Small intestine (tissue), 7 donors: ENCODE measurements around the gene DHRS3. TPM values are rescaled to one million over a fixed set of nuclear protein-coding genes. Genes with fewer than 3 reads are reported as not detected.

Experiments
- DNase-seq, 2 donors: peaks; one replicate each; pipeline versions ENCODE4 v3.0.0 to v3.0.0-alpha.2; 2013
- FAIRE-seq: peaks from 2 replicates; lab custom pipeline; 2012; peaks lifted over from hg19 to GRCh38; lab: Jason Lieb, UNC
- H3K27ac ChIP-seq, 3 donors: one replicate each; pipeline ENCODE4 v1.5.1; 2013; ENCODE audit warnings: low read length in 2 of 3, mild to moderate bottlenecking in 2 of 3, control low read depth in 1 of 3, inconsistent platforms in 1 of 3, low read depth in 1 of 3, moderate library complexity in 1 of 3
- H3K27me3 ChIP-seq, 3 donors: one replicate each; pipeline ENCODE4 v1.6.1; 2013; ENCODE audit warnings: low read length in 3 of 3, inconsistent platforms in 1 of 3; ENCODE audit not compliant: control insufficient read depth in 3 of 3, insufficient read depth in 3 of 3
- H3K36me3 ChIP-seq, 3 donors: one replicate each; pipeline ENCODE4 v1.6.1; 2013; ENCODE audit warnings: low read length in 3 of 3, inconsistent platforms in 1 of 3, low read depth in 1 of 3, mild to moderate bottlenecking in 1 of 3, moderate library complexity in 1 of 3; ENCODE audit not compliant: control insufficient read depth in 3 of 3, insufficient read depth in 2 of 3
- H3K4me1 ChIP-seq, 3 donors: one replicate each; pipeline ENCODE4 v1.6.1; 2013; ENCODE audit warnings: low read length in 2 of 3, inconsistent platforms in 1 of 3, low read depth in 1 of 3, mild to moderate bottlenecking in 1 of 3, moderate library complexity in 1 of 3; ENCODE audit not compliant: control insufficient read depth in 3 of 3, insufficient read depth in 2 of 3
- H3K4me3 ChIP-seq, 3 donors: one replicate each; pipeline ENCODE4 v1.5.1; 2013; ENCODE audit warnings: low read length in 3 of 3, control low read depth in 1 of 3, inconsistent platforms in 1 of 3, low read depth in 1 of 3, mild to moderate bottlenecking in 1 of 3, moderate library complexity in 1 of 3
- H3K9me3 ChIP-seq, 2 donors: one replicate each; pipeline ENCODE4 v1.6.1; 2013; ENCODE audit warnings: low read depth in 1 of 2, low read length in 1 of 2; ENCODE audit not compliant: control insufficient read depth in 2 of 2, insufficient read depth in 1 of 2
- WGBS, 3 donors: extraction: QIAGEN DNeasy Blood & Tissue Kit; methylation state at CpG; one replicate each; pipeline ENCODE4 v1.1.7; 2013; 5-methylcytosine and 5-hydroxymethylcytosine counted together
- polyA plus RNA-seq, 4 donors: library from polyadenylated mRNA; stranded (reverse) in 3 of 4; unstranded in 1 of 4; fragments of 200-250 nt in 3 of 4; fragments of 120-200 nt in 1 of 4; gene quantifications; one replicate each; pipeline versions ENCODE4 v1.2.1 to v1.2.3, GENCODE V29; 2013
- donor health status: healthy with polysubstance abuse.
- donor health status: control.
- donor health status: control.
- donor health status: Bipolar disorder and iron deficiency.
- donor health status: healthy.

Gene DHRS3
- polyA plus RNA-seq, 4 donors = 45.3 to 87.0 (median 63.5) TPM

DNA sequence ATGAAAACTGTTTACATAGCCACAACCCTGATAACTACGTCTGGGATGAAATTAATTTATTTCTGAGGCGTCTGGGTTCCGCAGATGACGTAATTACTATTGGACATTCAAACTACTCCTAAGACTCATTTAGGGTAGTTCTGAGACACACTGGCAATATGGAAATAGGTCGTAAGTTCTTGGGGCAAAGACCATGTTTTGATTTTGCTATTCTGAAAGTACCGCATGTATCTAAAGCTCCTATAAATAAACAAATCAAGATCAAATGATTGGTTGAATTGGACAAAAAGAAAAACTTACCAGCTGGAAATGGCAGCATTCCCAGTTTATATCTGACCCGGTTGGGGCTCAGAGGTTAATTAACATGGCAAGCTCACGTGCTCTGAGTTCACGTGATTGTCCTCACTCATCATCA lies 74.3 kb downstream of the DHRS3 start:
- no peaks in the 10 kb centered on the region for H3K27me3 ChIP-seq
- H3K27ac ChIP-seq = no peak overlapping the region
- WGBS, 3 donors = 8 to 43% (median 29%) methylated on average over 9 of the region's 9 CpGs
- no peaks in the 10 kb centered on the region for H3K36me3 ChIP-seq
- no peak overlapping the region for H3K4me3 ChIP-seq
- peaks cover 0 to 3% of the 10 kb centered on the region in 2 donors for H3K9me3 ChIP-seq
- H3K4me1 ChIP-seq = peaks cover 0 to 6% (median 0%) of the 10 kb centered on the region in 3 donors
- DNase-seq = peak in 1 of 2 donors; percentile 56
- FAIRE-seq = peak; percentile 39

DNA sequence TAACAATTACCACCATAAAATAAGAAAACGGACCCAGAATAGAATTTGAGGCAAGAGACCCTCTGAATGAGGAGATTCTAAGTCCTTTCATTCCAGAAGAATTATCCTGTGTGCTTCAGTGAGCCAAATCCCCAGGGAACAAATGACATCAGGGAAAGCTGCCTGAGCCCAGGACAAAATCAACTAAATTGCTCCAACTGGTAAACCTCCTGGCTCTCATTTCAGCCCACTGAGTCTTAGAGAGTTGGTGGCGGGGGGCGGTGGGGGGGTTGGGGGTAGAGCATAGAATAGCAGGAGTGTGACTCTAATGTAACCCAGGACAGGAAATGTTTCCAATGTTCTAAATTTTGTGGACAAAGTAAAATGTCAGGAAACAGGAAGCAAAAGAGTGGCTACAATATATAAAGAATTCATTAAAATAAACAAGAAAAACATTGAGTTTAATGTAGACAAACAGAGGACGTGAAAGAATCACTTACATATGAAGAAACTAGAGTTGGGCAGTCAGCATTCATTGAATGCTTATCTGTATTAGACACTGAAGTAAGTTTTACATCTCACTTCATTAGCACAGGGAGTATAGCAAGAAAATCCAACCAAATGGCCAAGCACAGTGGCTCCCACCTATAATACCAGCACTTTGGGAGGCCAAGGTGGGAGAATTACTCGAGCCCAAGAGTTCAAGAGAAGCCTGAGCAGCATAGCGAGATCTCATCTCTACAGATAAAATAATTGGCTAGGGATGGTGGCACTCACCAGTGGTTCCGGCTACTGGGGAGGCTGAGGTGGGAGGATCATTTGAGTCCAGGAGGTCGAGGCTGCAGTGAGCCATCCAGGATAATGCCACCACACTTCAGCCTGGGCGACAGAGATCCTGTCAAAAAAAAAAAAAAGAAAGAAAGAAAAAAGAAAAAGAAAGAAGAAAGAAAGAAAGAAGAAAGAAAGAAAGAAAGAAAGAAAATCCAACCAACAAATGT lies 75.1 kb downstream of the DHRS3 start:
- Histone ChIP-seq H3K36me3 (no peaks in the 10 kb centered on the region), H3K4me3 (no peak overlapping the region), H3K4me1 (peaks cover 0 to 4% (median 0%) of the 10 kb centered on the region in 3 donors), H3K27me3 (no peaks in the 10 kb centered on the region), H3K9me3 (peaks cover 0 to 3% of the 10 kb centered on the region in 2 donors), H3K27ac (no peak overlapping the region)
- no peak for DNase-seq
- 84 to 85% (median 84%) methylated on average over 9 of the region's 9 CpGs for WGBS, 3 donors
- FAIRE-seq = no peak

DNA sequence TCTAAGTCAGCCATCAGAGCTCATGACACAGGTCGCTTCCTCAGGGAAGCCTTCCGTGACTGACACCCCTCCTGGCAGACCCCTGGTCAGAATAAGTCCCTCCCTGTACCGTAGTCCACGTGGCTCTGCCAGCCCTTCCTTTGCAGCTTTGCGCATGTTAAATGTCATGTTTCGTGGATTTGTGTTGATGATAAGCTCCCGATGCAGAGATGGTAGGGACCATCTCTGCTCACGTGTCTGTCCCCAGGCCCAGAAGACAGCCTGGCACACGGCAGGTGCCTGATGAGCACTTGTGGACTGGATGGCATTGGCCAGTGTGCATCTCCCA lies 75.9 kb downstream of the DHRS3 start:
- Histone ChIP-seq H3K36me3 (no peaks in the 10 kb centered on the region), H3K4me3 (no peak overlapping the region), H3K4me1 (peaks cover 0 to 4% (median 0%) of the 10 kb centered on the region in 3 donors), H3K9me3 (peaks cover 0 to 3% of the 10 kb centered on the region in 2 donors), H3K27ac (no peak overlapping the region), H3K27me3 (no peaks in the 10 kb centered on the region)
- 86 to 96% (median 94%) methylated on average over 9 of the region's 9 CpGs for WGBS, 3 donors
- DNase-seq (no peak), FAIRE-seq (no peak)

DNA sequence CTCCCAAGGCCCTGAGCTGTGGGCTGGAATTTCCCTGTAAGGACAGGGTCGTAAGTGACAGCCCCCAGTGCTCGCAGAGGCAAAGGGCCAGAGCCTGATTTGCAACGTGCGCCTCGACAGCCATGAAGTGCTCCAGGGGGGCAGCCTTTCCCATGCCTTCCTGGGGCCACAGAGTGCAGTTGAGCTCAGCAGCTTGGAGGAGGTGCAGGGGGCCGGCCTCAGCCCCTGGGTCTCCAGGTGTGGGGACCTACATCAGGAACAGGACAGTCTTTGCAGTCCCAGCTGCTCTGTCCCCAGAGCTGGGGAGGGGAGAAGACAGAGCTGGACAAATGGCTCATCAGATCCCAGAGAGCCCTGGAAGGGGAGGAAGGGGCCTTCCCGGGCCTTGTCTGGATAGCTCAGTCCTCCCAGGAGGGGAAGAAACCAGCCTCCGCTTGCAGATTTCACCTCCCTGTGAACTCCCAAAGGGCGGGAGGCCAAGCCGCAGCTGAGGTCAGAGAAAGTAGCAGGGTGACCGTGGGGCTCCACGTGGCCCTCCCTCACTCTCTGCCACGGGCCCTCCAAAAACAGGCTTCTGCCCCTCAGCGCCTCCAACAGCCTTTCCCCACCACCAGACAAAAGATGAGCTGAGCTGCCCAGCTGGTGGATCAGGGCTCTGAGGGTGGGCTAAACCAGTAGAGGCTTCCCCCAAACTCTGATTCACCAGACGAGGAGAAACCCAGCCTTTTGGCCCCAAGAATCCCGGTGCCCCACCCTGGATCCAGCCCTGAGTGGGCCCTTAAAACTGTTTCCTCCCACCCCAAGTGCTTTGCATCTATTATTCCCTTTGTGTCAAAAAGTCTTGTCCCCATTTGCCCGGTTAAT lies 76.5 kb downstream of the DHRS3 start:
- WGBS, 3 donors = 64 to 86% (median 76%) methylated on average over 16 to 17 of the region's 17 CpGs
- Histone ChIP-seq H3K4me3 (no peak overlapping the region), H3K36me3 (no peaks in the 10 kb centered on the region), H3K27me3 (no peaks in the 10 kb centered on the region), H3K4me1 (peaks cover 0 to 4% (median 0%) of the 10 kb centered on the region in 3 donors), H3K9me3 (peaks cover 0 to 3% of the 10 kb centered on the region in 2 donors), H3K27ac (peak overlapping the region in 2 of 3 donors; percentile 30 to 51)
- DNase-seq = no peak
- no peak for FAIRE-seq

DNA sequence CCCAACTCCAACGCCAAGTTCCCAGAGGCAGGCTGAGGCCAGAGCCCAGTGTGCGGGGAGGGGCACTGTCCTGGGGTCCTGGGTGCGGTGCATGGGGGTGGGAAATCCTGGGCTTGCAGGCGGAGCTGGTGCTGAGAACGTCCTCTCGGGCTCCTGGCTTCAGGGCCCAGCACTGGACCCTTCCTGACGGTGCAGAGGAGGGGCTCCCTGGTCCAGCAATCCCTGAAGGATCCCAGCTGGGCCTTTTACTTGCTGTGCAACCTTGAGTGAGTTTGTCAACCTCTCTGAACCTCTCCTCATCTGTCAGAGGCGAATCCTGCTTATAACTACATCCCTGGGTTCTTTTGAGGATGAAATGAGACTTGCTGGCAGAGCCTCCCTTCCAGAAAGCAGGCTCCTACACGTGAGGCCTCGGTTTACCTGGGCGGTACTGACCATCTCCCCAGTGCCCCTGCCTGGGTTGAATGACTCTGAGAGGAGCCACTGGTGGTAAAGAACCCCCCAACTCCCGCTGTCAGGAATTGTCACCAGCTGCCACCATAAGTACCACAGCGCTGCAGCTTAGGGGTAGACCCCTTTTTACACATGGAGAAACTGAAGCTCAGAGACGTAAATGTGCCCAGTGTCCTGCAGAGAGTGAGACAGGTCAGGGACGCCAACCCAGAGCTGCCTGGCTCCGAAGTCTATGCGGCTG lies 77.3 kb downstream of the DHRS3 start:
- WGBS, 3 donors = 72 to 91% (median 86%) methylated on average over 16 to 17 of the region's 17 CpGs
- FAIRE-seq (no peak), DNase-seq (no peak)
- H3K4me1 ChIP-seq = peaks cover 0 to 4% (median 0%) of the 10 kb centered on the region in 3 donors
- no peaks in the 10 kb centered on the region for H3K27me3 ChIP-seq
- peaks cover 0 to 6% of the 10 kb centered on the region in 2 donors for H3K9me3 ChIP-seq
- no peak overlapping the region for H3K4me3 ChIP-seq
- peak overlapping the region in 2 of 3 donors; percentile 51 to 54 for H3K27ac ChIP-seq
- no peaks in the 10 kb centered on the region for H3K36me3 ChIP-seq

DNA sequence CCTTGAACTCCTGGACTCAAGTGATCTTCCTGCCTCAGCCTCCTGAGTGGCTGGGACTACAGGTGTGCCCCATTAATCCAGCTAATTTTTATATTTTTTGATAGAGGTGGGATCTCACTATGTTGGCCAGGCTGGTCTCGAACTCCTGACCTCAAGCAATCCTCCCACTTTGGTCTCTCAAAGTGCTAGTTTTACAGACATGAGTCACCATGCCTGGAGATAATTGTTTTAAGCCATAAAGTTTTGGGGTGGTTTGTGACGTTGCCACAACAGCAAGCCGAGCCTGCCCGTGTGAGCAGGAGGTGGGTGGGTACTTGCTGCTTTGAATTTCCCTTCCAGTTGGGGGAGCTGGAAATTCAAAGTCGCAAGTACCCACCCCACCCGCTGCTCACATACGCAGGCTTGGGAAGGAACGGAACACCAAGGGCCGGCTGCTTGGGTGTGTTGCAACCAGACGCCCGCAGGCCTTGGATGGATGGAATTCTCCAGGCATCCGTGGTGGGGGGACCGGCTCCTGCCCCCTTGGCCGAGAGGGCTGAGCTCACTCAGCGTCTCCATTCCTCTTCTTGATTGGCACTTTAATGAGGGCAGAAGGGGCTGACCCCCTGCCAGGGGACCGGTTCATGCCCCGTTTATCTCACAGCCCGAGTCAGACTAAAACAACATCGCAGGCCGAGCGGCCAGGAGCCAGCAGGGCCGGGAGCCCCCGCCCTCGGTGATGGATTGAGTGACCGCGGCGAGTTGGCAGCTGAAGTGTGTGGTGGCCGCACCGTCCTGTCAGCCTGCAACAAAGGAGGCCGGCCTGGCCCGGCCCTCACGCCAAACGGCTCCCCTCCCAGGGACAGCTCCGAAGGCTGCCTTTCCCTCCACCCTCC lies 78.1 kb downstream of the DHRS3 start:
- FAIRE-seq = no peak
- Histone ChIP-seq H3K4me3 (no peak overlapping the region), H3K27me3 (no peaks in the 10 kb centered on the region), H3K9me3 (peaks cover 0 to 6% of the 10 kb centered on the region in 2 donors), H3K36me3 (no peaks in the 10 kb centered on the region), H3K27ac (peak overlapping the region in 2 of 3 donors; percentile 51 to 54), H3K4me1 (peaks cover 0 to 4% (median 0%) of the 10 kb centered on the region in 3 donors)
- 54 to 79% (median 77%) methylated on average over 28 to 34 of the region's 34 CpGs for WGBS, 3 donors
- DNase-seq = peak in 1 of 2 donors; percentile 52

DNA sequence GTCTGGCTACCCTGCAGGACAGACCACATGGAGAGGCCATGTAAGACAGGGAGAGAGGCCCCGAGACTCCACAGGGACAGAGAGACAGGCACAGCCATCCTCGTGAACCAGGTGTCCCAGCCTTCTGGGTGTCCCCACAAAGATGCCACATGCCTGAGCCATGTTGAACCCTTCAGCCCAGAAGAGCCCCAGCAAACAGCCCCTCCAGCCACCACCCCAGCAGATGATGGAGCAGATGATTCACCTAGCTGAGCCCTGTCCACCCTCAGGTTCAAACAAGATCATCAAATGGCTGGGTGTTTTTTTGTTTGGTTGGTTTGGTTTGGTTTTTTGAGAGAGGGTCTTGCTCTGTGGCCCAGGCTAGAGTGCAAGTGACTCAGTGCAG lies 78.7 kb downstream of the DHRS3 start:
- peak overlapping the region in 1 of 3 donors; percentile 41 for H3K27ac ChIP-seq
- no peak overlapping the region for H3K4me3 ChIP-seq
- peaks cover 0 to 6% of the 10 kb centered on the region in 2 donors for H3K9me3 ChIP-seq
- H3K4me1 ChIP-seq = peaks cover 0 to 4% (median 0%) of the 10 kb centered on the region in 3 donors
- WGBS, 3 donors = 94 to 100% (median 96%) methylated on average over 2 of the region's 2 CpGs
- DNase-seq (no peak), FAIRE-seq (no peak)
- H3K36me3 ChIP-seq = no peaks in the 10 kb centered on the region
- H3K27me3 ChIP-seq = no peaks in the 10 kb centered on the region
